Gastrocnemius medialis (tissue), 4 donors: ENCODE data around the gene FGF22. TPM values are rescaled to one million over a fixed set of nuclear protein-coding genes. Genes with fewer than 3 reads are reported as not detected.

Source experiments
- ATAC-seq, 2 donors: fragments of 150-250 bp; one replicate each; pipeline ENCODE4 v1.9.1; 2016
- DNase-seq, 2 donors: peaks; one replicate each; pipeline ENCODE4 v3.0.0-alpha.2; 2019
- H3K27ac ChIP-seq, 4 donors: fragments of 200-600 bp; sonication (generic); 1 replicate in 1 of 4; 2 replicates in 3 of 4; pipeline ENCODE4 v1.5.1; 2016 to 2018; ENCODE audit warnings: mild to moderate bottlenecking in 2 of 4, moderate library complexity in 1 of 4
- H3K27me3 ChIP-seq, 3 donors: fragments of 200-600 bp; sonication (generic) in 2 of 3; 1 replicate in 1 of 3; 2 replicates in 2 of 3; pipeline versions ENCODE4 v1.5.1 to v1.6.0; 2016 to 2019; ENCODE audit warnings: mild to moderate bottlenecking in 1 of 3, moderate library complexity in 1 of 3
- H3K36me3 ChIP-seq, 2 donors: fragments of 200-600 bp; sonication (generic) in 1 of 2; one replicate each; pipeline ENCODE4 v1.5.1; 2017 to 2018
- H3K4me1 ChIP-seq, 2 donors: fragments of 200-600 bp; sonication (generic) in 1 of 2; one replicate each; pipeline ENCODE4 v1.5.1; 2016 to 2017; ENCODE audit warnings: mild to moderate bottlenecking in 2 of 2
- H3K4me3 ChIP-seq, 4 donors: fragments of 200-600 bp; sonication (generic) in 3 of 4; 1 replicate in 1 of 4; 2 replicates in 3 of 4; pipeline ENCODE4 v1.5.1; 2016 to 2019; ENCODE audit warnings: mild to moderate bottlenecking in 2 of 4
- H3K9me3 ChIP-seq, 3 donors: fragments of 200-600 bp; sonication (generic) in 2 of 3; 1 replicate in 1 of 3; 2 replicates in 2 of 3; pipeline ENCODE4 v1.5.1; 2016 to 2019
- POLR2A ChIP-seq, 2 donors: fragments of 450-650 bp; IDR thresholded peaks; one replicate each; pipeline ENCODE4 v1.6.1; 2017; ENCODE audit warnings: antibody characterized with exemption in 2 of 2, mild to moderate bottlenecking in 2 of 2, moderate library complexity in 2 of 2
- in situ Hi-C, 4 donors: fragments of 200-750 bp; cut with MboI; loops; one replicate each; pipeline versions ENCODE4 v1.15.0 to v1.8.0; 2017; ENCODE audit warnings: low sequenced_read_pairs in 4 of 4
- intact Hi-C: fragments of 100-400 bp; cut with DNase I; formaldehyde crosslinking; loops from one replicate; pipeline ENCODE4 v1.15.1; 2023; ENCODE audit warnings: low total_unique reads
- total RNA-seq, 4 donors: library from RNA; depleted of rRNA; stranded (reverse); fragments of >200 nt; gene quantifications; one replicate each; pipeline versions ENCODE4 v1.1.0 to v1.2.3, GENCODE V29; 2016
- TF ChIP-seq, protein P1 (sequence below), 5 experiments: fragments of 450-650 bp in 3 of 5; fragments of 200-600 bp in 2 of 5; sonication (generic) in 2 of 5; IDR thresholded peaks in 4 of 5; conservative IDR thresholded peaks in 1 of 5; 1 replicate in 4 of 5; 2 replicates in 1 of 5; pipeline ENCODE4 v1.5.1; 2016 to 2019; ENCODE audit warnings: antibody characterized with exemption in 5 of 5, mild to moderate bottlenecking in 3 of 5, moderate library complexity in 3 of 5

FGF22 gene
- total RNA-seq, 4 donors from 2014 or later = not detected

DNA sequence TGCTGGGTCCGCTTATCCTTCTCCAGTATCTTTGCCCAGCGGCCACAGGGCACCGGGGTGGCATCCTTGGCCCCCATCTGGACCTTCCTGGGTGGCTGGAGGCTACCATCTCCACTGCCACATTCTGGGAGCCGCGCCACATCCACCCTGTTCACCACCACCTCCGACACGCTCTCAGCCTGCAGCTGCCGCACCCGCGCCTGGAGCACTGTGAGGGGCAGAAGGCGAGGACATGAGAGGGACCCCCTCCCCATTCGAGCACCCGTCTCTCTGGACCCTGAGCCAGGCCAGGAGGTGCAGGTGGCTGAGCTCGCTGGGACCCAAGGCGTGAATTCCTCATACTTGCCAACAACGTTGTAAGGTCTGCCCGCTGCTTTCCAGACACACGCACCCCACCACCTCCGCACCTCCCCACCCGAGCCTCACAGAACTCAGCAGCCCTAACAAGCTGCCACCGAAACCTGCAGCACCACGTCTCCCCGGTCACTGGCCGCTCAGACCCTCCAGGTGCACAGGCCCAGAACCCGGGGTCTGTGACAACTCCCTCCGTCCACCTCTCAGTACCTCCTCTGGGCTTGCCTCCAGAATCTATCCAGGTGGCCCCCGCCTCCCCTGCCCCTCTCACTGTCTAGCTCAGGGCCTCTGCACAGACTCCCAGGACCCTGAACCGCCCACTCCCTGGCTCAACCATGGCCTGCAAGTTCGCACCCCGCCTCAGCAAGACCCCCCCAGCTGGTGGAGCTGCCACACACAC is 9.5 kb upstream of the FGF22 start:
- H3K27ac ChIP-seq = no peak overlapping the region
- H3K4me3 ChIP-seq = no peak overlapping the region
- H3K36me3 ChIP-seq = peaks cover 0 to 36% of the 10 kb centered on the region in 2 donors
- H3K4me1 ChIP-seq = peaks cover 10 to 25% of the 10 kb centered on the region in 2 donors
- no peaks in the 10 kb centered on the region for H3K9me3 ChIP-seq
- H3K27me3 ChIP-seq = no peaks in the 10 kb centered on the region
- intact Hi-C loops (loop anchor here (5.0 kb wide), 2 partner anchors 123 to 167 kb away; partner anchors contain the start of genes PTBP1 and TPGS1), in situ Hi-C loops (no loop called here)
- ATAC-seq = no peak
- no peak for TF ChIP-seq POLR2A (IDR thresholded peaks at IDR 0.05)
- TF ChIP-seq, protein P1, sequence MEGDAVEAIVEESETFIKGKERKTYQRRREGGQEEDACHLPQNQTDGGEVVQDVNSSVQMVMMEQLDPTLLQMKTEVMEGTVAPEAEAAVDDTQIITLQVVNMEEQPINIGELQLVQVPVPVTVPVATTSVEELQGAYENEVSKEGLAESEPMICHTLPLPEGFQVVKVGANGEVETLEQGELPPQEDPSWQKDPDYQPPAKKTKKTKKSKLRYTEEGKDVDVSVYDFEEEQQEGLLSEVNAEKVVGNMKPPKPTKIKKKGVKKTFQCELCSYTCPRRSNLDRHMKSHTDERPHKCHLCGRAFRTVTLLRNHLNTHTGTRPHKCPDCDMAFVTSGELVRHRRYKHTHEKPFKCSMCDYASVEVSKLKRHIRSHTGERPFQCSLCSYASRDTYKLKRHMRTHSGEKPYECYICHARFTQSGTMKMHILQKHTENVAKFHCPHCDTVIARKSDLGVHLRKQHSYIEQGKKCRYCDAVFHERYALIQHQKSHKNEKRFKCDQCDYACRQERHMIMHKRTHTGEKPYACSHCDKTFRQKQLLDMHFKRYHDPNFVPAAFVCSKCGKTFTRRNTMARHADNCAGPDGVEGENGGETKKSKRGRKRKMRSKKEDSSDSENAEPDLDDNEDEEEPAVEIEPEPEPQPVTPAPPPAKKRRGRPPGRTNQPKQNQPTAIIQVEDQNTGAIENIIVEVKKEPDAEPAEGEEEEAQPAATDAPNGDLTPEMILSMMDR (IDR thresholded peaks at IDR 0.05 in 4 of 5, conservative IDR thresholded peaks at IDR 0.05 in 1 of 5) = no peak
- DNase-seq = no peak

DNA sequence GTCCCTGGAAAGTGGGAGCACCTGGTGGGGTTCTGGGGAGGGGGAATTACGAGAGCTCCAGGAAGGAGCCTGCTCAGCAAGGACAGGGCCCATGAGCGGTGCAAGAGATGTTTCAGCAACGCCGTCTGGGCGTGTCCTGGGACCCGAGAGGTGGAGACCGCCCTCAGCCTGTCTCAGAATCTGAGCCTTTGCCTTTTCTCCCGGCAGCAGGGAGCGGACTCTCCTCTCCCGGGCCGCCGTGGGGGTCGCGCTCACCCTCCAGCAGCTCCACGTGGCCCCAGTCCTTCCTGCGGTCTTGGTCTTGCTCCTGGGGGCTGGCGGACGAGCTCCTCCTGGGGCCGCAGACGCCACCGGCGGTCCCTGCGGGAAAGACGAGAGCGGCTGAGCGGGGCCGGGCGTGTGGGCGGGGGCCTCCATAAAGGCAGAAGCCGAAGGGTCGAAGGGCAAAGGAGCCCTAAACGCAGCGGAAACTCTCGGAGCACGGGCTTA is 7.1 kb upstream of the FGF22 start:
- TF ChIP-seq, protein P1 (IDR thresholded peaks at IDR 0.05 in 4 of 5, conservative IDR thresholded peaks at IDR 0.05 in 1 of 5) = no peak
- no peak for TF ChIP-seq POLR2A (IDR thresholded peaks at IDR 0.05)
- Histone ChIP-seq H3K4me3 (peak overlapping the region; percentile 75 to 99 (median 88)), H3K27me3 (no peaks in the 10 kb centered on the region), H3K27ac (peak overlapping the region; percentile 81 to 91 (median 86)), H3K4me1 (peaks cover 10 to 25% of the 10 kb centered on the region in 2 donors), H3K9me3 (no peaks in the 10 kb centered on the region), H3K36me3 (peaks cover 0 to 26% of the 10 kb centered on the region in 2 donors)
- in situ Hi-C loops (no loop called here), intact Hi-C loops (loop anchor here (1.0 to 5.0 kb wide), 4 partner anchors 31 to 165 kb away; partner anchors contain the start of genes BSG, PTBP1, RNF126 and TPGS1)
- ATAC-seq (peak in 1 of 2 donors; percentile 3), DNase-seq (no peak)

DNA sequence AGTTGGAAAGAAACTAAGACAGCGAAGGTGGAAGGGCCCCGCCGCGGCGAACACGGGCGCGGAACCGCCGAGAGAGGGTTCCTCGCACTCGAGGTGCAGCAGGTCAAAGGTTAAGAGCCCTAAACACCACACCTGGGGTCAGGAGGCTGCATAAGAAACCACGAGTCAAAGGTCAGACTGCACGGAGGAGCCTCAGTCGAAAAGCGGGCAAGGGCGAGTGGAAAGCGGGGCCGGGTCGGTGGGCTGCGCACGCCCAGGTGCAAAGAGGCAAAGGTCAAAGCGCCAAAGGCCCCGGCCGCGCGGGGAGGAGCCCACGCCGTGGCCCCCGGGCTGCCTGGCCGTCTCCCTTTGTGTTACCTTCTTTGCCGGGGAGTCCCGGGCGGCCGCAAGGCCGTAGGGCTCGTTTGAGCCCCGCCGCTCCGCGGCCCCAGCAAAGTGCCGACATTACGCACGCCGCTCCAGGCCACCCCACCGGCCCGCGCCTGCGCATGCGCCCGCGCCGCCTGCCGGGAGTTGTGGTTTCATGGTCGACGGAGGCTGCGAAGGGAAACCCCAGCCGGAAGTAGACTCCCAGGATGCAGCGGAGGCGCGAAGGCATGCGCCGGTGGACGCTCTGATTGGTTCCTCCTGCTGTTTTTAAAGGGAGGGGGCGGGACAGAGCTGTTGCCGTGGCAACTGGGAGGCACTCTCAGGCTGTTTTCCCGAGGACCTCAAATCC is 6.5 kb upstream of the FGF22 start, which contains the start of gene POLRMT:
TSS of gene POLRMT (minus strand) at position 470 of the 718 bp plus-strand sequence. CDS start at position 445, 25 bp downstream.
- TF ChIP-seq, protein P1 (IDR thresholded peaks at IDR 0.05 in 4 of 5, conservative IDR thresholded peaks at IDR 0.05 in 1 of 5) = peak in 1 of 5 experiments; percentile 25
- TF ChIP-seq POLR2A (IDR thresholded peaks at IDR 0.05) = peak; percentile 62 to 80
- ATAC-seq (peak; percentile 100), DNase-seq (peak; percentile 98 to 99)
- H3K4me3 ChIP-seq = peak within 1 kb of the TSS; percentile 75 to 99 (median 88)
- peaks cover 10 to 25% of the 10 kb centered on the region in 2 donors for H3K4me1 ChIP-seq
- no peaks in the 10 kb centered on the region for H3K9me3 ChIP-seq
- no peaks in the 10 kb centered on the region for H3K27me3 ChIP-seq
- intact Hi-C loops = loop anchor here (1.0 to 5.0 kb wide), 4 partner anchors 30 to 164 kb away; partner anchors contain the start of genes BSG, PTBP1, RNF126 and TPGS1
- in situ Hi-C loops = no loop called here
- H3K36me3 ChIP-seq = peaks cover 0 to 20% of the 10 kb centered on the region in 2 donors
- peak within 1 kb of the TSS; percentile 81 to 91 (median 86) for H3K27ac ChIP-seq

DNA sequence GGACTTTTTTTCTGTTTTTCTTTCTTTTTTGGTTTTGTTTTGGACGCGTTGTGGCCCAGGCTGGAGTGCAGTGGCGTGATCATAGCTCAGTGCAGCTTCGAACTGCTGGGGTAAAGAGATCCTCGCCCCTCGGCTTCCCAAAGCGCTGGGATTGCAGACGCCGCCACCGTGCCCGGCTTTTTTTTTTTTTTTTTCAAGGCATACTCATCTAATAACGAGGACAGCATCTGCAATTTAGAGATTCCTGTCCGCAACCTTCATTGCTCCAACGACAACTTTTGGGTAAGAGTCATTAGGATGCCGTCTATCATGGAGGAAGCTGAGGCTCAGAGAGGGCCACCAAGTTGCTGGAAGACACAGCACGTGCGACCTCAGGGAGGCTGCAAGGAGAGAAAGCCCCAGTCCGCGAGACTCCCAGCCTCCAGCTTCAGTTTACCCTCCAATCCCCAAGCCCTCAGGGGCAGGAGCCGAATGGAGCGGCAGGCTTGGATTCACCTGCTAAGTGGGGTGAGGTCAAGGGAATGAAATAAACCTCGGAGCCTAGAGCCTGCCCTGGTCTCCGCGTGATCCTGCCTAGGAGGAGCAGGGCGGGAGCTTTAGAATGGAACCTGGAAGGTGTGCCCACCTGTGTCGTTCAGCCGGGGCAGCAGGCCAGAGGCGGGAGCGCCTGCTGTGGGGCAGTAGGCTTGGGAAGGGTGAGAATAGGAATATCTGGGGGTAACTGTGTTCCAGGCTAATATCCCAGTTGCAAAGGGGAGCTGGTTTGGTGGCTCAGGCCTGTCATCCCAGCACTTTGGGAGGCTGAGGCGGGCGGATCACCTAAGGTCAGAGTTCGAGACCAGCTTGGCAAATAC is 5.7 kb upstream of the FGF22 start:
- H3K4me3 ChIP-seq = peak overlapping the region; percentile 68 to 93 (median 78)
- intact Hi-C loops = loop anchor here (1.0 to 5.0 kb wide), 4 partner anchors 29 to 163 kb away; partner anchors contain the start of genes BSG, PTBP1, RNF126 and TPGS1
- ATAC-seq (peak; percentile 2 to 6), DNase-seq (no peak)
- H3K27me3 ChIP-seq = no peaks in the 10 kb centered on the region
- TF ChIP-seq POLR2A (IDR thresholded peaks at IDR 0.05) = no peak
- TF ChIP-seq, protein P1 (IDR thresholded peaks at IDR 0.05 in 4 of 5, conservative IDR thresholded peaks at IDR 0.05 in 1 of 5) = no peak
- peaks cover 10 to 29% of the 10 kb centered on the region in 2 donors for H3K4me1 ChIP-seq
- H3K9me3 ChIP-seq = no peaks in the 10 kb centered on the region
- in situ Hi-C loops = no loop called here
- H3K27ac ChIP-seq = peak overlapping the region; percentile 70 to 91 (median 84)
- H3K36me3 ChIP-seq = peaks cover 0 to 12% of the 10 kb centered on the region in 2 donors
